Activated T-cell treated with anti-CD3 and anti-CD28 coated beads for 48 hours (primary cell): ENCODE results near the gene IFNA14.
"Not testable (repeated sequence)": the region's sequence is repeated elsewhere in the genome, so short reads cannot be mapped to it uniquely, and the experiment has no call there.

Experiments used
- DNase-seq: peaks from one replicate; pipeline ENCODE4 v3.0.0-alpha.2; 2020; ENCODE audit warnings: low read depth

The IFNA14 gene

DNA sequence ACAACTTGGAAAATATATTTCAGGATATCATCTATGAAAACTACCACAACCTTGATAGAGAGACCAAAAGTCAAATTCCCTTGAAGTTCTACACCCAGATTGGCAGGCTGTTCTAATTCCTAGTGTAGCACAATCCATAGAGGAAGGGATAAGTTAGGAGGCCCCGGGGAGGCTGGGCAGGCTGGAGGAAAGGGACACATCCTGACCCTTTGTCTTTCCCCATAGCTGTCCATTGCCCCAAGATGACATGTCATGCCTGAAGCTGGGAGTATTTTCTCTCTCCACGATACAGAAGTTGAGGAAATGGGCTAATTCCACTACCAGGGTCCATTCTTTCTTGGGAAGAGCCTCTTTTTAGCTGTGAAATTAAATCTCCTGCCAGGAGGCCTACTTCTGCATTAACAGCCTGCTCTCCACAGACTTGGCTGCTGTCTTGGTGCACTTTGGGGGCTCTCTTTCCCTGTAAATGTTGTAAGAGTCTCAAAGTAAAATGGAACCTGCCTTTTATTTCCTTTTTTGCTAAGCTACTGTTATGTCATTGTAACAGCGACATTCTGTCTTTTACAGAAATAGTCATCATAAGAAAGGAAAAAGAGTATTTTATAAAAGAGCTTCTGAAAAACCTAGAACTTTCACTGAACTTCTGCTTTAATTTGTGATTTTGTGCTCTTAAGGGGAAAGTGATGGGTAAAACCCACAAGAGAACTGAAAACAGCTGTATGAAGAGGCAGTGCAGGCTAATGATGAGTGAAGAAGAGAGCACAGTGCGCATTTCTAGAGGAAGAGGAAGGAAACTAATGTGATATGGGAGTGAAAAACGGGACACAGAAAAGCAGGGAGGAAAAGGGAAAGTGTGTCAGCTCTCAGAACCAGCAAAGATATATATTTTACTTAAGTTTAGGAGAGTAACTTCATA, 26.1 kb downstream of the IFNA14 start:
- DNase-seq = not testable (repeated sequence)

GRCh38 chr9:21212160-21212559, 27.6 kb downstream of the IFNA14 start:
- DNase-seq = not testable (repeated sequence)

DNA sequence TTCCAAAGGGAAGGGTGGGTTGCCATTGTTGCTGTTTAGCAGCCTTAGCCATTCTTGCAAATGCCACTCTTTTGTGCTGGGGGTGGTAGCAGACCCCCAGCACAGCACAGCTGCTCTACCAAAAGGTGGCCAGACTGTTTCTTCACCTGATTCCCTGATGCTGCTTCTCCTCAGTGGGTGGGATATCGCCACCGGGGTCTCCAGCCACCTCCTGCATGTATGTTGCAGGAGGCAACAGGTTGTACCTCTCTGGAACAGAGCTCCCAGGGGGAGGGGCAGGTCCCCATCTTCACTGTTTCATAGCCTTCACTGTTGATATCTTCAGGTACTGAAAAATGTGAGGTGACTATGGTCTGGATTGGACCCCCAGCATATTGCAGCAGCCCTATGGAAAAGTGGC, 29.0 kb downstream of the IFNA14 start:
- DNase-seq = not testable (repeated sequence)

- DNase-seq = no peak
Observed at GRCh38 chr9:21210311-21210710, 29.5 kb downstream of the IFNA14 start.

GRCh38 chr9:21207043-21207442, 32.8 kb downstream of the IFNA14 start, which contains the start of gene IFNA10:
Gene IFNA10 (minus strand): TSS chr9:21207143. CDS start chr9:21207097, 46 bp downstream.
- DNase-seq = not testable (repeated sequence)

- no peak for DNase-seq
Observed at GRCh38 chr9:21205204-21205603, 34.6 kb downstream of the IFNA14 start.

DNA sequence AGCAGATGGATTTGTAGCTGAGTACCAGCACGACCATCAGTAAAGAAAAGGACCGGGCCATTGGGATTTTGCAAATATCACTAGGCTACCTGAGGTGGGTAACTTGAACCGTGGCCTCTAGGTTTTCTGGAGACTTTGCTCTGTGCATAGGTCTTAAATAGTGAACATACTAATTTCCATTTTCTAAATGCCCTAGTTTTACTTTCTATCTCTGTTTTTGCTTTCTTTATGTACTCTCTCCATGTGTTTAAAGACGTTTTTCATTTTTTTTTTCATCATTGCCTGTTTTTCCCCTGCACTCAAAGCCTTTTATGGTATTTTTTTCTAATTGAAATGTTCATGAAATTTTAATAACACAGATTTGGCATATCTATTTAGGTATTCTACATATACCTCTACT, 37.7 kb downstream of the IFNA14 start, which contains the start of gene IFNA7:
Gene IFNA7, minus strand, starts transcription at position 101 of the 400 bp plus-strand sequence. Its CDS starts 40 bp downstream, at position 61.
- DNase-seq = not testable (repeated sequence)

- peak; percentile 13 for DNase-seq
Observed at GRCh38 chr9:21194867-21195776, 44.7 kb downstream of the IFNA14 start.
